ENCODE measurements around the gene NECAP2. TPM values are rescaled to one million over a fixed set of nuclear protein-coding genes. Genes with fewer than 3 reads are reported as not detected.
A peak's percentile ranks its signal among the peaks of the same experiment; 100 is the strongest.
"Not testable (repeated sequence)": the region's sequence is repeated elsewhere in the genome, so short reads cannot be mapped to it uniquely, and the experiment has no call there.

The NECAP2 gene
- total RNA-seq, 4 donors from 2014 or later = 38.5 to 48.4 (median 47.2) TPM

DNA sequence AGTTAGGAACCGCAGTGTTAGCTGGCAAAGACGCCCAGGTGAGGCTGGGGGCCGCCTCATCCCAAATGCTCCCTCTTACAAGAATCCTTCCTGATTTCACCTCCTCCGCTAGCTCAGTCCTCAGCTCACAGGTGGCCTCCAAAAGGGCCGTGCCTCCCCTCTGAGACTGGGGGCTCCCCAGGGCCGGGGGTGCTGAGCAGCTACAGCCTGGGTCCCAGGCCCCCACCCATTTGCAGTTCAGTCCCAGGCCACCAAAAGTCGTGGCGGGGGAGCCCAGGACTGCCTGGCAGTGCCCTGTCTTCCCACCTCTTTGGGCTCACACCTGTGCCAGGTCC, 43.9 kb downstream of the NECAP2 start:
- WGBS, 2 donors = 95 to 100% methylated on average over 3 to 8 of the region's 8 CpGs
- no peak overlapping the region for H3K4me3 ChIP-seq
- TF ChIP-seq POLR2A (IDR thresholded peaks at IDR 0.05) = no peak
- TF ChIP-seq, protein P1, sequence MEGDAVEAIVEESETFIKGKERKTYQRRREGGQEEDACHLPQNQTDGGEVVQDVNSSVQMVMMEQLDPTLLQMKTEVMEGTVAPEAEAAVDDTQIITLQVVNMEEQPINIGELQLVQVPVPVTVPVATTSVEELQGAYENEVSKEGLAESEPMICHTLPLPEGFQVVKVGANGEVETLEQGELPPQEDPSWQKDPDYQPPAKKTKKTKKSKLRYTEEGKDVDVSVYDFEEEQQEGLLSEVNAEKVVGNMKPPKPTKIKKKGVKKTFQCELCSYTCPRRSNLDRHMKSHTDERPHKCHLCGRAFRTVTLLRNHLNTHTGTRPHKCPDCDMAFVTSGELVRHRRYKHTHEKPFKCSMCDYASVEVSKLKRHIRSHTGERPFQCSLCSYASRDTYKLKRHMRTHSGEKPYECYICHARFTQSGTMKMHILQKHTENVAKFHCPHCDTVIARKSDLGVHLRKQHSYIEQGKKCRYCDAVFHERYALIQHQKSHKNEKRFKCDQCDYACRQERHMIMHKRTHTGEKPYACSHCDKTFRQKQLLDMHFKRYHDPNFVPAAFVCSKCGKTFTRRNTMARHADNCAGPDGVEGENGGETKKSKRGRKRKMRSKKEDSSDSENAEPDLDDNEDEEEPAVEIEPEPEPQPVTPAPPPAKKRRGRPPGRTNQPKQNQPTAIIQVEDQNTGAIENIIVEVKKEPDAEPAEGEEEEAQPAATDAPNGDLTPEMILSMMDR (IDR thresholded peaks at IDR 0.05) = no peak
- no peaks in the 10 kb centered on the region for H3K4me1 ChIP-seq
- no peaks in the 10 kb centered on the region for H3K27me3 ChIP-seq
- H3K27ac ChIP-seq = no peak overlapping the region
- no peak for DNase-seq
- no peaks in the 10 kb centered on the region for H3K9me3 ChIP-seq
- peaks cover 4 to 96% (median 4%) of the 10 kb centered on the region in 3 donors for H3K36me3 ChIP-seq
- intact Hi-C loops (cut with DNase I) = no loop called here

DNA sequence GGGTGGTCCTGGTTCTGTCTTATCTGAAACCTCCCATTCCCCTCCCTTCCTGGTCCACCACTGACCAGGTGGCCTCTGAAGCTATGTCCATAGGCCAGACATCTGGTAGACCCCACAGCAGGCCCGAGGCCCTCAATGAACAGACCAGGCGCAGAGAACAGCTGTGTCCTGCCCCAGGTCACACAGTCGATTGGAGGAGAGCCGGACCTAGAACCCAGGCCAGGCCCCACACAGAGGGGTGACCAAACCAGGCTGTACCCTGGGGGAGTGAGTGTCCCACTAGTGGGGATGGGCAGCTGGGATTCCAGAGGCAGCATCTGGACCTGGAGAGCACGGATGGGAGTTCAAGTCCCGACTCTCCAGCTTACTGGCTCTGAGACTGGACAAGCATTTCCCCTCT, 44.4 kb downstream of the NECAP2 start:
- DNase-seq = no peak
- Histone ChIP-seq H3K27me3 (no peaks in the 10 kb centered on the region), H3K9me3 (no peaks in the 10 kb centered on the region), H3K4me1 (no peaks in the 10 kb centered on the region), H3K36me3 (peaks cover 4 to 96% (median 4%) of the 10 kb centered on the region in 3 donors), H3K27ac (no peak overlapping the region), H3K4me3 (no peak overlapping the region)
- TF ChIP-seq POLR2A (IDR thresholded peaks at IDR 0.05) = no peak
- TF ChIP-seq, protein P1 (IDR thresholded peaks at IDR 0.05) = no peak
- intact Hi-C loops (cut with DNase I) = no loop called here
- WGBS, 2 donors = 83% methylated on average over 2 of the region's 6 CpGs; no CpG with 5 or more reads in 1 of the 2 donors

DNA sequence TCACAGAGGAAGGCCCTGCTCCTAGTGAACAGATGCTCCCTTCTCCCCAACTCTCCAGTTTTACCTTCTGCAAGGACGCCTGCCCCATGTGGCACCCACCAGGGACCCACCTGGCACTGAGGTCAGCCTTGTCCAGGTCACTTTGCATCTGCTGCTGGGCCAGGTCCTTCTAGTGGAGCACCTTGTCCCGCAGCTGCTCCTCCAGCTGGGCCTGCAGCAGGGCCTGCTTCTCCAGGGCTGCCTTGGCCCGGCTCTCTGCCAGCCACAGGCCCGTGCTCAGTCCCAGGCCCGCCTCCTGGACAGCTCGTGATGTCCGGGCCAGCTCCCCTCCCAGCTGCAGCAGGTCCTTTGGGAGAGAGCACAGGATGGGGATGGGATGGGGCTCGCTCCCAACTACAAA, 45.8 kb downstream of the NECAP2 start:
- H3K9me3 ChIP-seq; H3K27me3 ChIP-seq; H3K4me1 ChIP-seq; DNase-seq; H3K27ac ChIP-seq; H3K4me3 ChIP-seq; intact Hi-C loops (cut with DNase I): not testable (repeated sequence)
- 100% methylated on average over 2 of the region's 8 CpGs; no CpG with 5 or more reads in 1 of the 2 donors for WGBS, 2 donors
- H3K36me3 ChIP-seq = peaks cover 4 to 94% (median 4%) of the 10 kb centered on the region in 3 donors

DNA sequence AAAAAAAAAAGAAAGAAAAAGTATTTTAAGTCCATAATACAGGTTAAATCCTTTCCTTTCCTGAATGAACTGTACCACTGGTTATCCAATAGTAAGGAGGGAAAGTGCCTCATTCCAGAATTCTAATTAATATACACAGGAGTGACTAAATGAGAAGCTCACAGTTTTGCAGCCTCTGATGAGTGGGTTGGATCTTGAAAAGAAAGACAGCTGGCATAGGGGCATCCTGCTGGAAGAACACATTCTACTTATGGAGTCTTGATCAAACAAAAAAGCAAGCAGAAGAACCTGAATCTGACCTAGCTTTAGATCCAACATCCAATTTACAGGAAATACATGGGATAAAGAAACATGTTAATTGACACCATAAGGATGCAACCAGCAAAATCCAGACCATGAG, 46.5 kb downstream of the NECAP2 start:
- H3K4me1 ChIP-seq; intact Hi-C loops (cut with DNase I); H3K27ac ChIP-seq; DNase-seq; H3K27me3 ChIP-seq; H3K4me3 ChIP-seq; H3K9me3 ChIP-seq: not testable (repeated sequence)
- peaks cover 4 to 87% (median 4%) of the 10 kb centered on the region in 3 donors for H3K36me3 ChIP-seq

DNA sequence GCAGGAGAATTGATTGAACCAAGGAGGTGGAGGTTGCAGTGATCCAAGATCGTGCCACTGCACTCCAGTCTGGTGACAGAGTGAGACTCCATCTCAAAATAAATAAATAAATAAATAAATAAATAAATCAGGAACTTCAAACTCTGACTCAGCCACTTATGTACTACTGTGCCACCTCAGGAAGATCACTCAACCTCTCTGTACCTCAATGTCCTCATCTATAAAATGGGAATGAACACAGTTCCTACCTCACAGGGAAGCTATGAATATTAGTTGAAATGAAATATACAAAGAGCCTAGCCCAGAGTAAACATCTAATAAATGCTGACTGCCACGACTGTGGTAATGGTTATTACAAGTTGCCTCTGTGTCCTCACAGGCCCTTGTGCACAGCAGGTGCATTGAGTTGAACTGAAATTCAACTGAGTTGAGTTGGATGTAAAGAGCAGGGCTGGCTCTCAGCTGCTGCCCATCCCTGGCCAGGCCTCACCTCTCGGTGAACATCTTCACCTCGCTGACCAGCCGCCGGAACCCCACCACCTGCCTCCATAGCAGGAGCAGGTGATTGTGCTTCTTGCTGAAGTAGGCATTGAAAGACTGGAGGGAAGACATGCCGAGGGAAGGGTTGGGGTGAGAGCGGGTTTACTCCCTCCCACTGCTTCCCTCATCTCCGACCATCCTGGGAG, 48.8 kb downstream of the NECAP2 start:
- H3K36me3 ChIP-seq = peaks cover 0 to 64% (median 4%) of the 10 kb centered on the region in 3 donors
- H3K4me3 ChIP-seq; H3K27me3 ChIP-seq; DNase-seq; H3K27ac ChIP-seq; H3K9me3 ChIP-seq; H3K4me1 ChIP-seq; intact Hi-C loops (cut with DNase I): not testable (repeated sequence)
- 65 to 88% methylated on average over 3 to 9 of the region's 9 CpGs for WGBS, 2 donors

DNA sequence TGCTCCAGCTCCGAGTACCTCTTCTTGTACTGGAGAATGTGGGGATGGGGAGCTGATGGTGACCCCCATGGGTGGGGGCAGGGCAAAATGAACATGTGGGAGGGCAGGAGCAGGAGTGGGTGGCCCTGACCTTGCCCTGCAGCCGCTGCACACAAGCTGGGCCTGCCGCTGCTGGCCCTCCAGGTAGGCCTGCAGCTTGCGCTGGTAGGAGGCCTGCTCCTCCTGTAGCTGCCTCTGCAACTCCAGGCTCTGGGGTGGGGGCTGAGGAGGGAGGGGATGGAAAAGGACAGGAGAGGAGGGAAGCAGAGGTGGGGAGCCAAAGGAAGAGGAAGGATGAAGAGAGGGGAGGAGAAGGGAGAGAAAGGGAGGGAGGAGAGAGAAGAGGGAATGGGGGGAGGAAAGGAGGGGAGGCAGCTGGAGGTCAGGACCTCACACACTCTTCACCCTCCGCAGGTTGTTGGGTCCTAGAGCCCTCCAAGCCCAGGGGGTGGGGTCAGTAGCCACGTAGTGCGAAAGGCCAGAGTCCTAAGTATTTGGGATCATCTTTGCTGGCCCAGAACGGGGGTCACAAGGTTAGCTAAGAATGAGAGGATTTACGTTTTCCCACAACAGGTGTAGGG, 50.6 kb downstream of the NECAP2 start:
- 73 to 89% methylated on average over 5 to 8 of the region's 9 CpGs for WGBS, 2 donors
- no peak overlapping the region for H3K27ac ChIP-seq
- no peak overlapping the region for H3K4me3 ChIP-seq
- H3K36me3 ChIP-seq = peaks cover 0 to 46% (median 0%) of the 10 kb centered on the region in 3 donors
- DNase-seq = no peak
- no peaks in the 10 kb centered on the region for H3K27me3 ChIP-seq
- no peaks in the 10 kb centered on the region for H3K4me1 ChIP-seq
- intact Hi-C loops (cut with DNase I) = loop anchor here (10.0 kb wide), 1 partner anchor 46 kb away; the partner anchor contains the start of gene NECAP2
- H3K9me3 ChIP-seq = no peaks in the 10 kb centered on the region
- TF ChIP-seq POLR2A (IDR thresholded peaks at IDR 0.05) = no peak
- TF ChIP-seq, protein P1 (IDR thresholded peaks at IDR 0.05) = no peak

DNA sequence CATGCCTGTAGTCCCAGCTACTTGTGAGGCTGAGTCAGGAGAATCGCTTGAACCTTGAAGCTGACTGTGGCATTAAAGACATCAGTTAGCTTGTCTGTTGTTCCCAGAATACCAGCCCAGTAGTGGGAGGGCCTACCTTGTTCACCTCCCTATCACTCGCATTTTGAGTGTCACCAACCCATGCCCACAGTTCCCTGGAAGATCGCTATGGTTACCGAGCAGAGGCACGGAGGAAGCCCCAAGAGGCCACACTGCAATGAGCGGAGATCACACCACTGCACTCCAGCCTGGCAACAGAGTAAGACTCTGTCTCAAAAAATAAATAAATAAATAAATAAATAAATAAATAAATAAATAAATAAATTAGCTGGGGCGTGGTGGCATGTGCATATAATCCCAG, 52.4 kb downstream of the NECAP2 start:
- H3K27ac ChIP-seq, H3K4me3 ChIP-seq, H3K27me3 ChIP-seq, H3K9me3 ChIP-seq, H3K4me1 ChIP-seq, DNase-seq: not testable (repeated sequence)
- H3K36me3 ChIP-seq = peaks cover 0 to 30% (median 0%) of the 10 kb centered on the region in 3 donors
- 80 to 84% methylated on average over 5 to 6 of the region's 7 CpGs for WGBS, 2 donors
- intact Hi-C loops (cut with DNase I) = loop anchor here (10.0 kb wide), 1 partner anchor 48 kb away; the partner anchor contains the start of gene NECAP2

DNA sequence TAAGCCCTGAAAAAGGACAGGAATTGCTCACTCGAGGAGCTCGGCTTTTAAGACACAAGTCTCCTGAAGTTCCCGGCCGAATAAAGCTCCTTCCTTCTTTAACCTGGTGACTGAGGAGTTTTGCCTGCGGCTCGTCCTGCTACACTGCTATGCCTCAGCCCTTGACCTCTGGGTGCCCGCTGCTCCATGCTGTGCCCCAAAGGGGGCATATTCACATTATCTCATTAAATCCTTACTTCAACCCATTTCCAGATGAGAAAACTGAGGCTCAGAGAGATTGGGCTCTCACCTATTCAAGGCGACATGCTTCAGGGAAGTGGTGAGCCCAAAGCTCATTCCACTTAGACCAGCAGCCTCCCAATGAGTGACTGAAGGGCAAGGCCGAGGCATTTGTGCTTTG, 53.2 kb downstream of the NECAP2 start:
- not testable (repeated sequence) for H3K27me3 ChIP-seq, H3K27ac ChIP-seq, DNase-seq, H3K9me3 ChIP-seq, H3K4me3 ChIP-seq
- WGBS, 2 donors = 75 to 89% methylated on average over 7 of the region's 9 CpGs
- intact Hi-C loops (cut with DNase I) = loop anchor here (10.0 kb wide), 1 partner anchor 49 kb away; the partner anchor contains the start of gene NECAP2
- peaks cover 7 to 14% (median 7%) of the 10 kb centered on the region in 3 donors for H3K4me1 ChIP-seq
- peaks cover 0 to 24% (median 0%) of the 10 kb centered on the region in 3 donors for H3K36me3 ChIP-seq

DNA sequence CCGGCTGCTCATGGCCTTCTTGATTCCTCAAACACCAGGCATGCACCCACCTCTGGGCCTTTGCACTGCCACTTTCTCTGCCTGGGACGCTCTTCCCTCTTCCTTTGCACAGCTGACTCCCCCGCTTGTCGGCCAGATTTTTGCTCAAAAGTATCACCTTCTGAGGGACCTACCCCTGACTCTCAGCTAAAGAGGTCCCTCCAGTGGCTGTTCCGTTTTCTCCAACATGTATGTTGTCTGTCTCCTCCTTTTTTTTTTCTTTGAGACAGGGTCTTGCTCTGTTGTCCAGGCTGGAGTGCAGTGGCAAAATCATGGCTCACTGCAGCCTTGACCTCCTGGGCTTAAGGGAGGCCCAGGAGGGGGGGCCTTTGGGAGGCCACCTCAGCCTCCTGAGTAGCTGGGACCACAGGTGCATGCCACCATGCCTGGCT, 57.0 kb downstream of the NECAP2 start:
- intact Hi-C loops (cut with DNase I) = loop anchor here (10.0 kb wide), 1 partner anchor 53 kb away; the partner anchor contains the start of gene NECAP2
- H3K4me3 ChIP-seq, H3K9me3 ChIP-seq, H3K27me3 ChIP-seq, H3K36me3 ChIP-seq, H3K27ac ChIP-seq, DNase-seq: not testable (repeated sequence)
- H3K4me1 ChIP-seq = peaks cover 7 to 25% (median 7%) of the 10 kb centered on the region in 3 donors
- 88 to 95% methylated on average over 5 of the region's 5 CpGs for WGBS, 2 donors

DNA sequence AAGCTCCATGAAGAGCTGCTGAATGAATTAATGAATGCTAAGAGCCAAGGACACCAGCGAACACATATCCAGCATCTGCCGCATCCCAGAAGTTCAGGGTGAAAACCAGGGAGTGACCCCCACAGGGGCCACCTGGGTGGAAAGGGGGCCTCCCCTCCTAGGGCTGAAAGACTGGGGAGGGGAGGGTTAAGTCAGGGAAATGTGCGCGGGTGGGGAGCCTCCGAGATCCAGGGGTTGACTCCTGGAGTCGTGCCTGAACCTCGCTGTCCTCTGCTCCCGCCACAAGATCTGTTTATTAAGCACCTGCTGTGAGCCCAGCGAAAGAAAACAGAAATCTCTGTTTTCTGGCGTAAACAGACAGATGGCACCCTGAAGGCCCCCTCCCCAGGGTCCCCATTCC, 57.5 kb downstream of the NECAP2 start:
- intact Hi-C loops (cut with DNase I) = loop anchor here (10.0 kb wide), 1 partner anchor 53 kb away; the partner anchor contains the start of gene NECAP2
- peak overlapping the region; percentile 75 to 97 (median 89) for H3K4me3 ChIP-seq

More for the DNA sequence above, 57.5 kb downstream of the NECAP2 start:
- Histone ChIP-seq H3K27ac (peak overlapping the region; percentile 71 to 91 (median 88)), H3K4me1 (peaks cover 7 to 25% (median 7%) of the 10 kb centered on the region in 3 donors)
- DNase-seq, H3K36me3 ChIP-seq, H3K27me3 ChIP-seq, H3K9me3 ChIP-seq: not testable (repeated sequence)
- 45% methylated on average over 5 of the region's 10 CpGs; no CpG with 5 or more reads in 1 of the 2 donors for whole genome bisulfite sequencing, 2 donors
